ENCODE measurements around the gene REXO1.

GRCh38 chr19:1840541-1841115 lies 7.7 kb downstream of the REXO1 start:
- TF ChIP-seq CTCF (IDR thresholded peaks at IDR 0.05) (no peak), POLR2A (IDR thresholded peaks at IDR 0.05) (no peak)

All from testis (tissue), 2 donors.